ENCODE data around the gene SYDE2. TPM values are rescaled to one million over a fixed set of nuclear protein-coding genes. Genes with fewer than 3 reads are reported as not detected.

Gene SYDE2
- total and polyA plus RNA-seq, 2 donors (not counting 1 experiment from before 2014, with no cell fraction given) = 3.6 to 7.4 TPM

DNA sequence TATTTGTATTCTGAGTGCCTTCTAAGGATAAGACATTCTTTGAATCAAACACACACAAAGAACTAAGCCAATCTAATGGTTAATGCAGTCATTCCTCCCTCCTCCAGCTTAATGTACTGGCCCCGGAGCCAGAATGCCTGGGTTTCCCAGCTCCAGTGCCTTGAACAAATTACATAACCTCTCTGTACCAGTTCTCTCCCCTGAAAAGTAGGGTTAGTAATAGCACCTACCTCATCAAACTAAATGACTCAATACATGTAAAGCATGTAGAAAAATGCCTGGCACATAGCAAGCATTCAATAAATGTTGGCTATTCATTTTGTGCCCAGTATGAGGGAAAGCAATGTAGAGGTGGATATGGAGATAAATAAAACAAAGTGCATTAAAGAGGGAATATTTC is 44.6 kb upstream of the SYDE2 start:
- Histone ChIP-seq H3K9me3 (ENCODE audit: control insufficient read depth, insufficient read depth, low read depth, low read length) (no peaks in the 10 kb centered on the region), H3K36me3 (ENCODE audit: control insufficient read depth, insufficient read depth, low read length) (no peaks in the 10 kb centered on the region), H3K4me2 (ENCODE audit: extremely low read depth, insufficient read depth, low read length) (no peak overlapping the region), H3K4me3 (replicated peaks in 1 of 4; ENCODE audit: control extremely low read depth in 1 of 4, insufficient read depth in 1 of 4, low read depth in 3 of 4, low read length in 4 of 4) (no peak overlapping the region), H3K4me1 (ENCODE audit: control insufficient read depth, extremely low read depth, insufficient read depth, low read length) (no peaks in the 10 kb centered on the region), H3K79me2 (ENCODE audit: control insufficient read depth, insufficient read depth, low read length) (no peaks in the 10 kb centered on the region), H2AFZ (ENCODE audit: low read length) (no peak overlapping the region), H3K27me3 (ENCODE audit: control insufficient read depth, insufficient read depth, low read length) (no peaks in the 10 kb centered on the region), H3K27ac (ENCODE audit: insufficient read depth, low read length) (no peak overlapping the region), H4K20me1 (ENCODE audit: control insufficient read depth, extremely low read depth, insufficient read depth, low read length) (no peaks in the 10 kb centered on the region), H3K9ac (ENCODE audit: insufficient read depth, low read length) (no peak overlapping the region)
- TF ChIP-seq EZH2 (IDR thresholded peaks at IDR 0.05; ENCODE audit: low read length, missing control alignments) = no peak
- TF ChIP-seq, protein P1, sequence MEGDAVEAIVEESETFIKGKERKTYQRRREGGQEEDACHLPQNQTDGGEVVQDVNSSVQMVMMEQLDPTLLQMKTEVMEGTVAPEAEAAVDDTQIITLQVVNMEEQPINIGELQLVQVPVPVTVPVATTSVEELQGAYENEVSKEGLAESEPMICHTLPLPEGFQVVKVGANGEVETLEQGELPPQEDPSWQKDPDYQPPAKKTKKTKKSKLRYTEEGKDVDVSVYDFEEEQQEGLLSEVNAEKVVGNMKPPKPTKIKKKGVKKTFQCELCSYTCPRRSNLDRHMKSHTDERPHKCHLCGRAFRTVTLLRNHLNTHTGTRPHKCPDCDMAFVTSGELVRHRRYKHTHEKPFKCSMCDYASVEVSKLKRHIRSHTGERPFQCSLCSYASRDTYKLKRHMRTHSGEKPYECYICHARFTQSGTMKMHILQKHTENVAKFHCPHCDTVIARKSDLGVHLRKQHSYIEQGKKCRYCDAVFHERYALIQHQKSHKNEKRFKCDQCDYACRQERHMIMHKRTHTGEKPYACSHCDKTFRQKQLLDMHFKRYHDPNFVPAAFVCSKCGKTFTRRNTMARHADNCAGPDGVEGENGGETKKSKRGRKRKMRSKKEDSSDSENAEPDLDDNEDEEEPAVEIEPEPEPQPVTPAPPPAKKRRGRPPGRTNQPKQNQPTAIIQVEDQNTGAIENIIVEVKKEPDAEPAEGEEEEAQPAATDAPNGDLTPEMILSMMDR (conservative IDR thresholded peaks at IDR 0.05 in 1 of 2, IDR thresholded peaks at IDR 0.05 in 1 of 2; ENCODE audit: low read depth in 1 of 2, low read length in 2 of 2) = no peak
- peak in 1 of 2 donors; percentile 23 for DNase-seq (ENCODE audit: low read depth in 2 of 2)

DNA sequence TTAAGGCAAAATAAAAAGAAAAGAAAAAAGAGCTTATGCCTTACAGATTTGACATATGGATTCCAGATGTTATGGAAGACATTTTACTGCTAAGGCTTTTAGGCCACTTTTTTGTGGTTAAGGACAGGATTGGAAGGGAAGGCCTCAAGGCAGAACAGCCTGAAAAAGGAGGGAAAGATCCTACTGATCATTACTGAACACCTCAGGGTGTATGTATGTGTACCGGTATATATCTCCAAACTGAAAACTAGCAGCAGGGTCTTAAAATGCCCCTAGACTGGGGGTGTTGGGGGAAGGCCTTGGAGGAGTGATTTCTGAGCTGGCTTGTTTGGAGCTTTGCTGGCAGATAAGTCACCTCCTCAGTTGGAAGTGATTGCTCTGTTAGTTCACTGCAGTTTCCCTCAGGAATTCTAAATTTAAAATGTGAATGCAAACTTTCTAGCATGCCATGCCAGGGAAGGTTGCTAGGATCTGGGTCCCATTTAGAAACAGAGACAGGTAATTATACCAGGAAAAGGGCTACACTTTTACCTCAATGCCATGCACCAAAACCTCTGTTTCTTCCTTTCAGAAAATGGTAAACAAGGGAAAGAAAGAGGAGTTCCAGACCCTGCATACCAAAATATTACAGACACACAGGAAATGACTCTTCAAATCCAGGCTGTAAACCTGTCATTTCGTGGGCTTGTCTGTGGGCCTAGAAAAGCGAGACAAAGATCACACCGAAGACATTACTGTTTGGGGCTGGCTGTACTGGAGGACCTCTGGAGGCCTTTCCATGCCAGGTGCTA is 43.6 kb upstream of the SYDE2 start:
- H3K9ac ChIP-seq (ENCODE audit: insufficient read depth, low read length) = no peak overlapping the region
- H3K27me3 ChIP-seq (ENCODE audit: control insufficient read depth, insufficient read depth, low read length) = no peaks in the 10 kb centered on the region
- no peaks in the 10 kb centered on the region for H3K4me1 ChIP-seq (ENCODE audit: control insufficient read depth, extremely low read depth, insufficient read depth, low read length)
- TF ChIP-seq, protein P1 (conservative IDR thresholded peaks at IDR 0.05 in 1 of 2, IDR thresholded peaks at IDR 0.05 in 1 of 2; ENCODE audit: low read depth in 1 of 2, low read length in 2 of 2) = no peak
- TF ChIP-seq EZH2 (IDR thresholded peaks at IDR 0.05; ENCODE audit: low read length, missing control alignments) = no peak
- H3K36me3 ChIP-seq (ENCODE audit: control insufficient read depth, insufficient read depth, low read length) = no peaks in the 10 kb centered on the region
- no peaks in the 10 kb centered on the region for H3K79me2 ChIP-seq (ENCODE audit: control insufficient read depth, insufficient read depth, low read length)
- H3K4me2 ChIP-seq (ENCODE audit: extremely low read depth, insufficient read depth, low read length) = peak overlapping the region; percentile 21
- no peaks in the 10 kb centered on the region for H4K20me1 ChIP-seq (ENCODE audit: control insufficient read depth, extremely low read depth, insufficient read depth, low read length)
- DNase-seq (ENCODE audit: low read depth in 2 of 2) = peak; percentile 32 to 33
- peak overlapping the region; percentile 65 for H2AFZ ChIP-seq (ENCODE audit: low read length)
- H3K27ac ChIP-seq (ENCODE audit: insufficient read depth, low read length) = no peak overlapping the region
- H3K4me3 ChIP-seq (replicated peaks in 1 of 4; ENCODE audit: control extremely low read depth in 1 of 4, insufficient read depth in 1 of 4, low read depth in 3 of 4, low read length in 4 of 4) = no peak overlapping the region
- H3K9me3 ChIP-seq (ENCODE audit: control insufficient read depth, insufficient read depth, low read depth, low read length) = no peaks in the 10 kb centered on the region

DNA sequence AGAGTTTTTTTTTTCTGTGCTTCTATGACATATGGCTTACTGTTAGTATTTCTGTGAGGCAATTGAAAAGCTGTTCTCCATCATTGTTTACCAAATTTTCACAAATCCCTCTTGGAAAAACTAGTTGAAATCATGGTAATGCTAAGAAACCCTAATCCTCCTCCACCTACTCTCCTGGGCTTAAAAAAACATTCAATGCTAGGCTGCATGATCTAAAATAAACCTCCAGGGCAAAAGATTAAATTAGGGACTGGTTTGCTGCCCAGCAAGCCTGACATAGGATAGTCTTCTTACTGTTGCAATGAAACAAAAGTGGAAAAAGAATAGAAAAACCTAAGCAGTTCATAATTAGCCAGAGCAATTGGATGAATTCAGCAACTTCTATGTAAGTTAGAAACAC is 42.6 kb upstream of the SYDE2 start:
- H3K4me2 ChIP-seq (ENCODE audit: extremely low read depth, insufficient read depth, low read length) = no peak overlapping the region

More for the DNA sequence above, 42.6 kb upstream of the SYDE2 start:
- Histone ChIP-seq H3K9ac (ENCODE audit: insufficient read depth, low read length) (no peak overlapping the region), H3K9me3 (ENCODE audit: control insufficient read depth, insufficient read depth, low read depth, low read length) (no peaks in the 10 kb centered on the region), H3K27ac (ENCODE audit: insufficient read depth, low read length) (no peak overlapping the region), H2AFZ (ENCODE audit: low read length) (no peak overlapping the region), H3K79me2 (ENCODE audit: control insufficient read depth, insufficient read depth, low read length) (no peaks in the 10 kb centered on the region), H3K4me3 (replicated peaks in 1 of 4; ENCODE audit: control extremely low read depth in 1 of 4, insufficient read depth in 1 of 4, low read depth in 3 of 4, low read length in 4 of 4) (no peak overlapping the region), H3K4me1 (ENCODE audit: control insufficient read depth, extremely low read depth, insufficient read depth, low read length) (no peaks in the 10 kb centered on the region), H4K20me1 (ENCODE audit: control insufficient read depth, extremely low read depth, insufficient read depth, low read length) (no peaks in the 10 kb centered on the region), H3K27me3 (ENCODE audit: control insufficient read depth, insufficient read depth, low read length) (no peaks in the 10 kb centered on the region), H3K36me3 (ENCODE audit: control insufficient read depth, insufficient read depth, low read length) (no peaks in the 10 kb centered on the region)
- no peak for TF ChIP-seq EZH2 (IDR thresholded peaks at IDR 0.05; ENCODE audit: low read length, missing control alignments)
- TF ChIP-seq, protein P1 (conservative IDR thresholded peaks at IDR 0.05 in 1 of 2, IDR thresholded peaks at IDR 0.05 in 1 of 2; ENCODE audit: low read depth in 1 of 2, low read length in 2 of 2) = no peak
- DNase-seq (ENCODE audit: low read depth in 2 of 2) = no peak

Measured in fibroblast of lung (primary cell).